ENCODE results near the gene SNAP25. TPM values are rescaled to one million over a fixed set of nuclear protein-coding genes. Genes with fewer than 3 reads are reported as not detected.

Gene SNAP25
- total RNA-seq, 2 donors from 2014 or later: 0.11 TPM; not detected in 1

- Histone ChIP-seq H3K27me3 (ENCODE audit: control insufficient read depth, insufficient read depth, low read length, poor library complexity, severe bottlenecking) (no peaks in the 10 kb centered on the region), H3K36me3 (ENCODE audit: control insufficient read depth, insufficient read depth, low read length) (no peaks in the 10 kb centered on the region), H3K4me3 (ENCODE audit: low read length) (no peak overlapping the region), H3K9ac (ENCODE audit: extremely low read depth, low read length, poor library complexity, severe bottlenecking) (no peak overlapping the region), H3K4me1 (ENCODE audit: control insufficient read depth, insufficient read depth, low read length) (no peaks in the 10 kb centered on the region), H3K9me3 (ENCODE audit: control insufficient read depth, low read length) (peaks cover 17% of the 10 kb centered on the region), H3K27ac (ENCODE audit: low read depth, low read length) (no peak overlapping the region)
- TF ChIP-seq, protein P1, sequence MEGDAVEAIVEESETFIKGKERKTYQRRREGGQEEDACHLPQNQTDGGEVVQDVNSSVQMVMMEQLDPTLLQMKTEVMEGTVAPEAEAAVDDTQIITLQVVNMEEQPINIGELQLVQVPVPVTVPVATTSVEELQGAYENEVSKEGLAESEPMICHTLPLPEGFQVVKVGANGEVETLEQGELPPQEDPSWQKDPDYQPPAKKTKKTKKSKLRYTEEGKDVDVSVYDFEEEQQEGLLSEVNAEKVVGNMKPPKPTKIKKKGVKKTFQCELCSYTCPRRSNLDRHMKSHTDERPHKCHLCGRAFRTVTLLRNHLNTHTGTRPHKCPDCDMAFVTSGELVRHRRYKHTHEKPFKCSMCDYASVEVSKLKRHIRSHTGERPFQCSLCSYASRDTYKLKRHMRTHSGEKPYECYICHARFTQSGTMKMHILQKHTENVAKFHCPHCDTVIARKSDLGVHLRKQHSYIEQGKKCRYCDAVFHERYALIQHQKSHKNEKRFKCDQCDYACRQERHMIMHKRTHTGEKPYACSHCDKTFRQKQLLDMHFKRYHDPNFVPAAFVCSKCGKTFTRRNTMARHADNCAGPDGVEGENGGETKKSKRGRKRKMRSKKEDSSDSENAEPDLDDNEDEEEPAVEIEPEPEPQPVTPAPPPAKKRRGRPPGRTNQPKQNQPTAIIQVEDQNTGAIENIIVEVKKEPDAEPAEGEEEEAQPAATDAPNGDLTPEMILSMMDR (conservative IDR thresholded peaks at IDR 0.05): no peak
- no peaks in the 10 kb centered on the region for H3K27me3 Mint-ChIP-seq (ENCODE audit: insufficient read depth)
- peaks cover 16% of the 10 kb centered on the region for H3K9me3 Mint-ChIP-seq
- WGBS, 2 experiments (ENCODE audit: insufficient coverage in 1 of 2, insufficient read length in 1 of 2): 88 to 98% methylated on average over 1 to 5 of the region's 6 CpGs
- H3K36me3 Mint-ChIP-seq (ENCODE audit: low read depth): peaks cover 2% of the 10 kb centered on the region
- peaks cover 4% of the 10 kb centered on the region for H3K4me1 Mint-ChIP-seq
- H3K27ac Mint-ChIP-seq: no peak overlapping the region
- DNase-seq: no peak
- no peak overlapping the region for H3K4me3 Mint-ChIP-seq
Observed at GRCh38 chr20:10344953-10345352, 126.3 kb downstream of the SNAP25 start.

GRCh38 chr20:10347086-10347880 is 128.7 kb downstream of the SNAP25 start:
- Histone ChIP-seq H3K9me3 (ENCODE audit: control insufficient read depth, low read length) (peaks cover 7% of the 10 kb centered on the region), H3K9ac (ENCODE audit: extremely low read depth, low read length, poor library complexity, severe bottlenecking) (no peak overlapping the region), H3K4me3 (ENCODE audit: low read length) (no peak overlapping the region), H3K36me3 (ENCODE audit: control insufficient read depth, insufficient read depth, low read length) (no peaks in the 10 kb centered on the region), H3K27me3 (ENCODE audit: control insufficient read depth, insufficient read depth, low read length, poor library complexity, severe bottlenecking) (no peaks in the 10 kb centered on the region), H3K4me1 (ENCODE audit: control insufficient read depth, insufficient read depth, low read length) (no peaks in the 10 kb centered on the region), H3K27ac (ENCODE audit: low read depth, low read length) (no peak overlapping the region)
- TF ChIP-seq, protein P1 (conservative IDR thresholded peaks at IDR 0.05): no peak
- peaks cover 12% of the 10 kb centered on the region for H3K9me3 Mint-ChIP-seq
- peaks cover 17% of the 10 kb centered on the region for H3K4me1 Mint-ChIP-seq
- WGBS, 2 experiments (ENCODE audit: insufficient coverage in 1 of 2, insufficient read length in 1 of 2): 95 to 100% methylated on average over 3 of the region's 3 CpGs
- DNase-seq: no peak
- H3K36me3 Mint-ChIP-seq (ENCODE audit: low read depth): peaks cover 2% of the 10 kb centered on the region
- no peaks in the 10 kb centered on the region for H3K27me3 Mint-ChIP-seq (ENCODE audit: insufficient read depth)
- no peak overlapping the region for H3K4me3 Mint-ChIP-seq
- no peak overlapping the region for H3K27ac Mint-ChIP-seq

- H3K9me3 Mint-ChIP-seq: no peaks in the 10 kb centered on the region
- H3K27ac Mint-ChIP-seq: no peak overlapping the region
- TF ChIP-seq, protein P1 (conservative IDR thresholded peaks at IDR 0.05): no peak
- H3K4me3 ChIP-seq (ENCODE audit: low read length): no peak overlapping the region
- DNase-seq: no peak
- no peaks in the 10 kb centered on the region for H3K9me3 ChIP-seq (ENCODE audit: control insufficient read depth, low read length)
- H3K27me3 ChIP-seq (ENCODE audit: control insufficient read depth, insufficient read depth, low read length, poor library complexity, severe bottlenecking): no peaks in the 10 kb centered on the region
- peaks cover 31% of the 10 kb centered on the region for H3K4me1 Mint-ChIP-seq
- 92% methylated on average over 3 of the region's 3 CpGs; no CpG with 5 or more reads in 1 of the 2 experiments for WGBS, 2 experiments (ENCODE audit: insufficient coverage in 1 of 2, insufficient read length in 1 of 2)
- H3K4me1 ChIP-seq (ENCODE audit: control insufficient read depth, insufficient read depth, low read length): peaks cover 9% of the 10 kb centered on the region
- H3K9ac ChIP-seq (ENCODE audit: extremely low read depth, low read length, poor library complexity, severe bottlenecking): no peak overlapping the region
- no peaks in the 10 kb centered on the region for H3K27me3 Mint-ChIP-seq (ENCODE audit: insufficient read depth)
- H3K27ac ChIP-seq (ENCODE audit: low read depth, low read length): no peak overlapping the region
- no peaks in the 10 kb centered on the region for H3K36me3 ChIP-seq (ENCODE audit: control insufficient read depth, insufficient read depth, low read length)
- H3K4me3 Mint-ChIP-seq: no peak overlapping the region
- no peaks in the 10 kb centered on the region for H3K36me3 Mint-ChIP-seq (ENCODE audit: low read depth)
Observed at GRCh38 chr20:10349118-10349517, 130.5 kb downstream of the SNAP25 start.

Data from endodermal cell (in vitro differentiated cells).